ENCODE data around the gene EYA4.

EYA4 gene

GRCh38 chr6:133348846-133349245 is 107.7 kb downstream of the EYA4 start:
- H3K79me2 ChIP-seq (ENCODE audit: control insufficient read depth, insufficient read depth, low read length) = no peaks in the 10 kb centered on the region
- no peak overlapping the region for H2BK15ac ChIP-seq (replicated peaks; ENCODE audit: low read depth)
- no peaks in the 10 kb centered on the region for H3K4me1 ChIP-seq (ENCODE audit: control insufficient read depth, low read depth, low read length)
- no peak overlapping the region for H4K8ac ChIP-seq (ENCODE audit: low read depth, low read length)
- WGBS (ENCODE audit: extremely low coverage, insufficient coverage, low lambda C conversion rate) = no CpG with 5 or more reads among the region's 3 CpGs
- H2BK5ac ChIP-seq (ENCODE audit: low read length) = no peak overlapping the region
- no peaks in the 10 kb centered on the region for H3K36me3 ChIP-seq (ENCODE audit: control insufficient read depth, insufficient read depth, low read length)
- no peak overlapping the region for H3K18ac ChIP-seq (ENCODE audit: low read length)
- H3K4me3 ChIP-seq (ENCODE audit: low read length) = no peak overlapping the region
- H3K27ac ChIP-seq (ENCODE audit: low read depth, low read length) = no peak overlapping the region
- H3K23ac ChIP-seq (ENCODE audit: low read length) = no peak overlapping the region
- no peak overlapping the region for H2AK5ac ChIP-seq (ENCODE audit: low read length)
- no peak overlapping the region for H3K56ac ChIP-seq (ENCODE audit: low read length)
- no peak overlapping the region for H3K4ac ChIP-seq (ENCODE audit: low read depth, low read length)
- no peak overlapping the region for H3K9ac ChIP-seq (ENCODE audit: low read length)
- no peak overlapping the region for H3K4me2 ChIP-seq (ENCODE audit: low read length)
- no peak overlapping the region for H2BK120ac ChIP-seq (ENCODE audit: low read depth, low read length)
- H3K79me1 ChIP-seq (ENCODE audit: low read length) = no peaks in the 10 kb centered on the region
- H3K27me3 ChIP-seq (ENCODE audit: insufficient read depth, low read length, poor library complexity) = no peaks in the 10 kb centered on the region
- no peak overlapping the region for H4K5ac ChIP-seq (ENCODE audit: low read length)
- peak; percentile 23 for DNase-seq

DNA sequence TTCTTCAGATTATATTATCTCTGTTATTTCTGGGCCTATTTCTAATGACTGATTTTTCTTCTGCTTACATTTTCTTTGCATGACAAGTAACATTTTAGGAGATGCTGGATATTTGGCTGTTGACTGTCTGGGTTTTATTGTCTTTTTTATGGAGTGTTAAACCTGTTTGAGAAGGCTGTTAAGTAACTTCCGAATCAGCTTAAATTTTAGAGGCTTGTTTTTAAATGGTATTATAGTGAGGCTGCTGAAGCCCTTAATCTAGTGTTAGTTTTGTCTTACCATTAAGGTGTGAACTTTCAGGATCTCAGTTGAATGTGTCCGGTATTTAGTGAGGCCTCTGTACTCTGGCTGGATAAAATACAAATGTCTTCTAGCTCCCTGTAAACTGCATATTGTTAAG is 109.8 kb downstream of the EYA4 start:
- H2BK15ac ChIP-seq (replicated peaks; ENCODE audit: low read depth) = no peak overlapping the region
- no peak overlapping the region for H3K4me3 ChIP-seq (ENCODE audit: low read length)
- H2BK5ac ChIP-seq (ENCODE audit: low read length) = no peak overlapping the region
- no peaks in the 10 kb centered on the region for H3K27me3 ChIP-seq (ENCODE audit: insufficient read depth, low read length, poor library complexity)
- H2BK120ac ChIP-seq (ENCODE audit: low read depth, low read length) = no peak overlapping the region
- no peak overlapping the region for H2AK5ac ChIP-seq (ENCODE audit: low read length)
- H3K56ac ChIP-seq (ENCODE audit: low read length) = no peak overlapping the region
- H3K18ac ChIP-seq (ENCODE audit: low read length) = no peak overlapping the region
- H3K4ac ChIP-seq (ENCODE audit: low read depth, low read length) = no peak overlapping the region
- no peak overlapping the region for H4K8ac ChIP-seq (ENCODE audit: low read depth, low read length)
- H3K36me3 ChIP-seq (ENCODE audit: control insufficient read depth, insufficient read depth, low read length) = no peaks in the 10 kb centered on the region
- DNase-seq = no peak
- H3K4me2 ChIP-seq (ENCODE audit: low read length) = no peak overlapping the region
- no CpG with 5 or more reads among the region's 2 CpGs for WGBS (ENCODE audit: extremely low coverage, insufficient coverage, low lambda C conversion rate)
- H3K79me2 ChIP-seq (ENCODE audit: control insufficient read depth, insufficient read depth, low read length) = no peaks in the 10 kb centered on the region
- H3K27ac ChIP-seq (ENCODE audit: low read depth, low read length) = no peak overlapping the region
- no peaks in the 10 kb centered on the region for H3K4me1 ChIP-seq (ENCODE audit: control insufficient read depth, low read depth, low read length)
- H3K23ac ChIP-seq (ENCODE audit: low read length) = no peak overlapping the region
- no peak overlapping the region for H3K9ac ChIP-seq (ENCODE audit: low read length)
- no peaks in the 10 kb centered on the region for H3K79me1 ChIP-seq (ENCODE audit: low read length)
- H4K5ac ChIP-seq (ENCODE audit: low read length) = no peak overlapping the region

DNA sequence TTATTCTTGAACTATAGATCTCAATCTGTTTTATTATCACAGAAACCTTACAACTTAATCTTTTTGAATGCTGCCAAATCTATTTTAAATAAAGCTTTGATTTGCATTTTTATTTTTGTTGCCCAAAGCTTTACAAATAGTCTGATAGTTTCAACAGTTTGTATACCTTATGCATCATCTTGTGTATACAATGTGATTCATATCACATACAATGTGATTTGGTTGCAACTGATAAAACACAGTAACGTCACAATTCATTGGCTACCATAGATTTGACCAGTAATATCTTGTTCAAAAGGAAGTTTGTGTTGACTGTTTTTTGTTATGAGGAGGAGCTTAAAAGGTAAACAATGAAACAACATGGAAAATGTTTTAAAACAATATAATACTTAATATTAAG is 110.9 kb downstream of the EYA4 start:
- no peak overlapping the region for H3K9ac ChIP-seq (ENCODE audit: low read length)
- no CpG with 5 or more reads among the region's 1 CpG for WGBS (ENCODE audit: extremely low coverage, insufficient coverage, low lambda C conversion rate)

GRCh38 chr6:133353061-133353460 is 111.9 kb downstream of the EYA4 start:
- Histone ChIP-seq H4K5ac (ENCODE audit: low read length) (no peak overlapping the region), H3K36me3 (ENCODE audit: control insufficient read depth, insufficient read depth, low read length) (no peaks in the 10 kb centered on the region), H3K27me3 (ENCODE audit: insufficient read depth, low read length, poor library complexity) (no peaks in the 10 kb centered on the region), H3K4me1 (ENCODE audit: control insufficient read depth, low read depth, low read length) (no peaks in the 10 kb centered on the region), H2BK120ac (ENCODE audit: low read depth, low read length) (no peak overlapping the region), H2AK5ac (ENCODE audit: low read length) (no peak overlapping the region), H3K56ac (ENCODE audit: low read length) (no peak overlapping the region), H3K18ac (ENCODE audit: low read length) (no peak overlapping the region), H3K4ac (ENCODE audit: low read depth, low read length) (no peak overlapping the region), H3K9ac (ENCODE audit: low read length) (no peak overlapping the region), H3K79me1 (ENCODE audit: low read length) (no peaks in the 10 kb centered on the region), H3K27ac (ENCODE audit: low read depth, low read length) (no peak overlapping the region), H3K4me3 (ENCODE audit: low read length) (no peak overlapping the region), H3K4me2 (ENCODE audit: low read length) (no peak overlapping the region), H4K8ac (ENCODE audit: low read depth, low read length) (no peak overlapping the region), H3K79me2 (ENCODE audit: control insufficient read depth, insufficient read depth, low read length) (no peaks in the 10 kb centered on the region), H2BK15ac (replicated peaks; ENCODE audit: low read depth) (no peak overlapping the region), H3K23ac (ENCODE audit: low read length) (no peak overlapping the region), H2BK5ac (ENCODE audit: low read length) (no peak overlapping the region)
- no CpG with 5 or more reads among the region's 1 CpG for WGBS (ENCODE audit: extremely low coverage, insufficient coverage, low lambda C conversion rate)
- DNase-seq = no peak

More for the DNA sequence above, 110.9 kb downstream of the EYA4 start:
- Histone ChIP-seq H4K5ac (ENCODE audit: low read length) (no peak overlapping the region), H3K4me3 (ENCODE audit: low read length) (no peak overlapping the region), H3K23ac (ENCODE audit: low read length) (no peak overlapping the region), H3K56ac (ENCODE audit: low read length) (no peak overlapping the region), H2BK120ac (ENCODE audit: low read depth, low read length) (no peak overlapping the region), H4K8ac (ENCODE audit: low read depth, low read length) (no peak overlapping the region), H3K4ac (ENCODE audit: low read depth, low read length) (no peak overlapping the region), H3K4me1 (ENCODE audit: control insufficient read depth, low read depth, low read length) (no peaks in the 10 kb centered on the region), H3K18ac (ENCODE audit: low read length) (no peak overlapping the region), H3K4me2 (ENCODE audit: low read length) (no peak overlapping the region), H2BK15ac (replicated peaks; ENCODE audit: low read depth) (no peak overlapping the region), H3K79me2 (ENCODE audit: control insufficient read depth, insufficient read depth, low read length) (no peaks in the 10 kb centered on the region), H3K79me1 (ENCODE audit: low read length) (no peaks in the 10 kb centered on the region), H3K36me3 (ENCODE audit: control insufficient read depth, insufficient read depth, low read length) (no peaks in the 10 kb centered on the region), H2AK5ac (ENCODE audit: low read length) (no peak overlapping the region), H3K27ac (ENCODE audit: low read depth, low read length) (no peak overlapping the region), H2BK5ac (ENCODE audit: low read length) (no peak overlapping the region), H3K27me3 (ENCODE audit: insufficient read depth, low read length, poor library complexity) (no peaks in the 10 kb centered on the region)
- DNase-seq = no peak

DNA sequence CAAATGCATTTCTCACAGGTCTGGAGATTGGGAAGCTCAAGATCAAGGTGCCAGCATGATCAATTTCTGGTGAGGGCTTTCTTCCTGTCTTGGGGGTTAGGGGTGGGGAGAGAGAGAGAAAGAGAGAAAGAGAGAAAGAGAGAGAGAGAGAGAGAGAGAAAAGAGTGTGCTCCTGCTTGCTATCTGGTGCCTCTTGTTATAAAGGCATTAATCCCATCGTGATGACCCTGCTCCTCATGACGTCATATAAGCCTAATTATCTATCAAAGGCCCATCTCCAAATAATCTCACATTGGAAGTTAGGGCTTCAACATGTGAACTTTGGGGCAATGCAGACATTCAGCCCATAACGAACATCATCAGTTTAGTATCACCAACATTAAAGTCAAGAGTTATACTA is 114.8 kb downstream of the EYA4 start:
- no peaks in the 10 kb centered on the region for H3K4me1 ChIP-seq (ENCODE audit: control insufficient read depth, low read depth, low read length)
- no peak overlapping the region for H4K8ac ChIP-seq (ENCODE audit: low read depth, low read length)
- no peak overlapping the region for H2BK120ac ChIP-seq (ENCODE audit: low read depth, low read length)
- no peak overlapping the region for H3K23ac ChIP-seq (ENCODE audit: low read length)
- H3K18ac ChIP-seq (ENCODE audit: low read length) = no peak overlapping the region
- H3K79me2 ChIP-seq (ENCODE audit: control insufficient read depth, insufficient read depth, low read length) = no peaks in the 10 kb centered on the region
- no peak overlapping the region for H3K9ac ChIP-seq (ENCODE audit: low read length)
- H3K27me3 ChIP-seq (ENCODE audit: insufficient read depth, low read length, poor library complexity) = no peaks in the 10 kb centered on the region
- no peaks in the 10 kb centered on the region for H3K36me3 ChIP-seq (ENCODE audit: control insufficient read depth, insufficient read depth, low read length)
- H4K5ac ChIP-seq (ENCODE audit: low read length) = no peak overlapping the region
- DNase-seq = no peak
- no peak overlapping the region for H2BK5ac ChIP-seq (ENCODE audit: low read length)
- H3K4me2 ChIP-seq (ENCODE audit: low read length) = no peak overlapping the region
- H3K56ac ChIP-seq (ENCODE audit: low read length) = no peak overlapping the region
- no peak overlapping the region for H2AK5ac ChIP-seq (ENCODE audit: low read length)
- WGBS (ENCODE audit: extremely low coverage, insufficient coverage, low lambda C conversion rate) = no CpG with 5 or more reads among the region's 3 CpGs
- H3K4ac ChIP-seq (ENCODE audit: low read depth, low read length) = no peak overlapping the region
- H2BK15ac ChIP-seq (replicated peaks; ENCODE audit: low read depth) = no peak overlapping the region
- no peaks in the 10 kb centered on the region for H3K79me1 ChIP-seq (ENCODE audit: low read length)
- no peak overlapping the region for H3K4me3 ChIP-seq (ENCODE audit: low read length)
- no peak overlapping the region for H3K27ac ChIP-seq (ENCODE audit: low read depth, low read length)

- no peak overlapping the region for H3K9ac ChIP-seq (ENCODE audit: low read length)
- no peak overlapping the region for H4K5ac ChIP-seq (ENCODE audit: low read length)
- no peak overlapping the region for H3K4me2 ChIP-seq (ENCODE audit: low read length)
- WGBS (ENCODE audit: extremely low coverage, insufficient coverage, low lambda C conversion rate) = no CpG with 5 or more reads among the region's 5 CpGs
- no peak overlapping the region for H4K8ac ChIP-seq (ENCODE audit: low read depth, low read length)
- no peak overlapping the region for H3K23ac ChIP-seq (ENCODE audit: low read length)
- no peaks in the 10 kb centered on the region for H3K79me1 ChIP-seq (ENCODE audit: low read length)
- no peak overlapping the region for H3K18ac ChIP-seq (ENCODE audit: low read length)
- no peak overlapping the region for H2AK5ac ChIP-seq (ENCODE audit: low read length)
- no peak for DNase-seq
- H3K56ac ChIP-seq (ENCODE audit: low read length) = no peak overlapping the region
- no peak overlapping the region for H3K4me3 ChIP-seq (ENCODE audit: low read length)
- no peak overlapping the region for H2BK5ac ChIP-seq (ENCODE audit: low read length)
- no peak overlapping the region for H2BK120ac ChIP-seq (ENCODE audit: low read depth, low read length)
- H3K27ac ChIP-seq (ENCODE audit: low read depth, low read length) = no peak overlapping the region
- H2BK15ac ChIP-seq (replicated peaks; ENCODE audit: low read depth) = no peak overlapping the region
- no peaks in the 10 kb centered on the region for H3K36me3 ChIP-seq (ENCODE audit: control insufficient read depth, insufficient read depth, low read length)
- H3K4me1 ChIP-seq (ENCODE audit: control insufficient read depth, low read depth, low read length) = no peaks in the 10 kb centered on the region
- H3K79me2 ChIP-seq (ENCODE audit: control insufficient read depth, insufficient read depth, low read length) = no peaks in the 10 kb centered on the region
- H3K27me3 ChIP-seq (ENCODE audit: insufficient read depth, low read length, poor library complexity) = no peaks in the 10 kb centered on the region
- H3K4ac ChIP-seq (ENCODE audit: low read depth, low read length) = no peak overlapping the region
Observed at GRCh38 chr6:133358574-133359150, 117.5 kb downstream of the EYA4 start.
